Suprapubic skin (tissue), 4 donors: ENCODE measurements around the gene BRICD5.

Experiments
- CTCF ChIP-seq, 2 donors: fragments of 200-600 bp in 1 of 2; fragments of 450-650 bp in 1 of 2; sonication (generic) in 1 of 2; IDR thresholded peaks; one replicate each; pipeline ENCODE4 v1.5.1; 2016 to 2019; ENCODE audit warnings: antibody characterized with exemption in 2 of 2, mild to moderate bottlenecking in 1 of 2, moderate library complexity in 1 of 2
- EP300 ChIP-seq: sonication (generic); formaldehyde crosslinking; IDR thresholded peaks from one replicate; pipeline ENCODE4 v1.6.1; 2017; ENCODE audit warnings: antibody characterized with exemption
- POLR2A ChIP-seq, 2 donors: fragments of 450-650 bp; IDR thresholded peaks; one replicate each; pipeline ENCODE4 v1.6.1; 2017; ENCODE audit warnings: antibody characterized with exemption in 2 of 2, mild to moderate bottlenecking in 2 of 2, moderate library complexity in 2 of 2
- POLR2AphosphoS5 ChIP-seq, 3 donors: sonication (generic); formaldehyde crosslinking; IDR thresholded peaks; one replicate each; pipeline ENCODE4 v1.6.1; 2017; ENCODE audit warnings: antibody characterized with exemption in 3 of 3

DNA sequence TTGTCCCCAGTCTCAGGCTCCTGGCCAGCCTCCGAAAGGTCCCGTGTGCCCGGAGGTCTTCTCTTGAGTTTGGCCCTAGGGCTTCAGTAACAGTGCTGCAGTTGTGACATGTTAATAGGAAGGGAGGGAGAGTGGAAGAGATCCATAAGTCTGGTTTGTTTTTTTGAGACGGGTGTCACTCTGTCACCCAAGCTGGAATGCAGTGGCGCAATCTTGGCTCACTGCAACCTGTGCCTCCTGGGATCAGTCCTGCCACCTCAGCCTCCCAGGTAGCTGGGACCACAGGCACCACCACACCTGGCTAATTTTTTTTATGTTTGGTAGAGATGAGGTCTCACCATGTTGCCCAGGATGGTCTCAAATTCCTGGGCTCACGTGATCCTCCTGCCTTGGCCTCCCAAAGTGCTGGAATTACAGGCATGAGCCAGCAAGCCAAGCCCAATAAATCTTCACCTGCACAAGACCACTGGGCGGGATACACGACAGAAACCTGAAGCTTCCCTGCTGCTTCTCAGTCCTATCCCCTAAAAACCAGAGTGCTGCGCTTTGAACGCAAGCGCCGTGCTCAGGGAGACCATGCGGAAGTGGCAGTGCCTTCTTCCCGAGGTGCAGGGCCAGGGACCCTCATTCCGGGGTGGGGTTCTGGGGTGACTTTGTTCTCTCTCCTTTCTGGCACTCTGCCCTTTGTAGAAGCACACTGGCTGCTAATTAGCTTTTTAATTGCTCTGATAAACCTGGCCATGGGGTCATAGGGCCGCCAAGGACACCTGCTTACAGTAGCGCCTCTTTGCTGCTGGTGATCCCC lies 44.2 kb downstream of the BRICD5 start:
- no peak for TF ChIP-seq CTCF (IDR thresholded peaks at IDR 0.05)
- TF ChIP-seq EP300, result no peak
- TF ChIP-seq POLR2A (IDR thresholded peaks at IDR 0.05), result no peak
- TF ChIP-seq POLR2AphosphoS5 (IDR thresholded peaks at IDR 0.05), result no peak
